D721Med (cell line): ENCODE measurements around the gene DHRS3.

Source experiments
- DNase-seq: peaks from one replicate; pipeline ENCODE4 v3.0.0; 2011; ENCODE audit warnings: low spot score; ENCODE audit not compliant: insufficient read length
- FAIRE-seq: peaks from 2 replicates; lab custom pipeline; 2011; peaks lifted over from hg19 to GRCh38; lab: Jason Lieb, UNC
- TF ChIP-seq, protein P1 (sequence below): IDR thresholded peaks from 2 replicates; pipeline ENCODE4 v1.5.1; 2012; ENCODE audit warnings: mild to moderate bottlenecking, control low read depth; ENCODE audit not compliant: insufficient read depth; ENCODE audit errors: missing control alignments

DHRS3 gene

DNA sequence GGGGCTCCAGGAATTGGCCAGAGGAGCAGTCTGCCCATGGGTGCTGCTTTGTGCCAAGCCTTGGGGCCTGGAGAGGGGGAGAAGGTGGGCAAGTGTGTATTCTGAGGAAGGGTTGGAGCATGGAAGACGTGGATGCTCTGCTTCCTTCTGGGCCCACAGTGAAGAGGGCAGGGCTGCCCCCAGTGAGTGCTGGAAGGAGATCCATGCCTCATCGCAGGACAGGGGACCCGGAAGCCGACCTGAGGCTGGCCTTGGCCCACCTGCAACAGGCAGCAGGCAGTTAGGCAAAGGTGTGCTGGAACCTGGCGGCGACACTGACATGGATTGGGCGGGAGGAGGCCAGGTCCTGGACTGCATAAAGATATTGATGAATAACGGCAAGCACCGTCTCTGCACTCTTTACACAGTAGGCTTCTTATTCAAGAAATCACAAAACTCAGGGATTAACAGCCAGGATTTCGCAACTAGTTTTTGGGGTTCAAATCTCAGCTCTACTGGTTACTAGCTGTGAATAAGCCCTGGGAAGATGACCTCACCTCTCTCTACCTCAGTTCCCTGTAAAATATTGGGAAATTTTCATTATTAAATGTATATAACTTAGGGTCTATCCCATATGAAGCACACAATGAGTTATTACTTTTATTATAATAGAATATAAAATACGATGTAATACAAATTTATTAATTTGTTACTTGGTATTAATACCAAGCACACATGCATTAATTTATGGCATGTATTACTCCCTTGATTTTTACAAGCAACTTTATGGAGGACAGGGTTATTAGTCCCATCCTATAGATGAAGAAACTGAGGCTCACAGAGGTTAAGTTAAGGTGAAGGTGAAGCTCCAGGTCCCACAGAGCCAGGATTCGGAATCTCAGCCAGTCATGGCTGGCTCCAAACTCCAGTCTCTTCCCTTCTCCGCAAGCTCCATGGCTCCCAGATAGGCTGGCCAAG, 62.3 kb downstream of the DHRS3 start:
- TF ChIP-seq, protein P1, sequence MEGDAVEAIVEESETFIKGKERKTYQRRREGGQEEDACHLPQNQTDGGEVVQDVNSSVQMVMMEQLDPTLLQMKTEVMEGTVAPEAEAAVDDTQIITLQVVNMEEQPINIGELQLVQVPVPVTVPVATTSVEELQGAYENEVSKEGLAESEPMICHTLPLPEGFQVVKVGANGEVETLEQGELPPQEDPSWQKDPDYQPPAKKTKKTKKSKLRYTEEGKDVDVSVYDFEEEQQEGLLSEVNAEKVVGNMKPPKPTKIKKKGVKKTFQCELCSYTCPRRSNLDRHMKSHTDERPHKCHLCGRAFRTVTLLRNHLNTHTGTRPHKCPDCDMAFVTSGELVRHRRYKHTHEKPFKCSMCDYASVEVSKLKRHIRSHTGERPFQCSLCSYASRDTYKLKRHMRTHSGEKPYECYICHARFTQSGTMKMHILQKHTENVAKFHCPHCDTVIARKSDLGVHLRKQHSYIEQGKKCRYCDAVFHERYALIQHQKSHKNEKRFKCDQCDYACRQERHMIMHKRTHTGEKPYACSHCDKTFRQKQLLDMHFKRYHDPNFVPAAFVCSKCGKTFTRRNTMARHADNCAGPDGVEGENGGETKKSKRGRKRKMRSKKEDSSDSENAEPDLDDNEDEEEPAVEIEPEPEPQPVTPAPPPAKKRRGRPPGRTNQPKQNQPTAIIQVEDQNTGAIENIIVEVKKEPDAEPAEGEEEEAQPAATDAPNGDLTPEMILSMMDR, result no peak
- DNase-seq (no peak), FAIRE-seq (no peak)

DNA sequence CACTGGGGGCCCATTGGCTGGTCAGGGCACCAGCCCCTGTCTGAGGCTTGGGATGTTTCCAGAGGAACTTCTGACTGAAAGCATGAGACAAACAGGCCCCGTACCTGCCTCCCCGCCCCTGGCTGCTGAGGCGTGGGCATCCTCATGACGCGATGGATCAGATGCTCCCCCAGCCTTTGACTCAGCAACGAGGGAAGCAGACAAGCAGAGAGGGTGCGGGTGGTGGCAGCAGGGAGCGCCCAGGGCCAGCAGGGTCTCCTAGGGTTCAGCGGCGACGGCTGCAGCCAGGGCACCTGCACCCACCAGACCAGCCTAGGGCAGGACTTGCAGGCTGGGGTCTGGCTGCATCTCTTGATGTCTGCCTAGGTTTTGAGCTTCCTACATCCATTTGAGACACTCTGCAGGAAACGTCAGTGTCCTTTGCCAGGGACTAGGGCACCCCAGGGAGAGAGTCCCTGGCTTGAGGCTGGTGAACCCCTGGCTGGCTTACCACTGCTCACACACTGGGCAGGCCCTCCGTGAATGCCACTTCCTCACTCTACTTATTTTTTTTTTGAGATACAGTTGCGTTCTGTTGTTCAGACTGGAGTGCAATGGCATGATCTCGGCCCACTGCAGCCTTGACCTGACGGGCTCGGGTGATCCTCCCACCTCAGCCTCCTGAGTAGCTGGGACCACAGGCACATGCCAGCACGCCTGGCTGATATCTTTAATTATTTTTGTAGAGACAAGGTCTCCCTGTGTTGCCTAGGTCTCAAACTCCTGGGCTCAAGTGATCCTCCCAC, 63.3 kb downstream of the DHRS3 start:
- DNase-seq (no peak), FAIRE-seq (no peak)
- TF ChIP-seq, protein P1, result no peak

DNA sequence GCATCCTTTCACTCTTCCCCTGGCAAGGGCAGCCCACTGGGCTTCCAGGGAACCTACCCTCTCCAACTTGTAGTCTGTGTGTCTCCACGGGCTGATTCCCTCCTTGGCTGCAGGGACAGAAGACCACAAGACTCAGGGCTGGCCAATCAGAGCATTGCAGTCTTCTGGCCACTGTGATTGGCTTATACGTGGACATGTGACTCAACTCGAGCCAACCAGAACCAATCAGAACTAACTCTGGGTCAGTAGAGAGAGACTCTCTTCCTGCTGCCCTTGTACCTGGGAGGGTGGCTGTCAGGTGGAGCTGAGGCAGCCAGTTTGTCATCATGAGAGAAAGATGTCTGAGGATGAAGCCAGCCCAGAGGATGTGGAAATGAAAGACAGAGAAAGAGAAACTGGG, 64.0 kb downstream of the DHRS3 start:
- DNase-seq, result no peak

DNA sequence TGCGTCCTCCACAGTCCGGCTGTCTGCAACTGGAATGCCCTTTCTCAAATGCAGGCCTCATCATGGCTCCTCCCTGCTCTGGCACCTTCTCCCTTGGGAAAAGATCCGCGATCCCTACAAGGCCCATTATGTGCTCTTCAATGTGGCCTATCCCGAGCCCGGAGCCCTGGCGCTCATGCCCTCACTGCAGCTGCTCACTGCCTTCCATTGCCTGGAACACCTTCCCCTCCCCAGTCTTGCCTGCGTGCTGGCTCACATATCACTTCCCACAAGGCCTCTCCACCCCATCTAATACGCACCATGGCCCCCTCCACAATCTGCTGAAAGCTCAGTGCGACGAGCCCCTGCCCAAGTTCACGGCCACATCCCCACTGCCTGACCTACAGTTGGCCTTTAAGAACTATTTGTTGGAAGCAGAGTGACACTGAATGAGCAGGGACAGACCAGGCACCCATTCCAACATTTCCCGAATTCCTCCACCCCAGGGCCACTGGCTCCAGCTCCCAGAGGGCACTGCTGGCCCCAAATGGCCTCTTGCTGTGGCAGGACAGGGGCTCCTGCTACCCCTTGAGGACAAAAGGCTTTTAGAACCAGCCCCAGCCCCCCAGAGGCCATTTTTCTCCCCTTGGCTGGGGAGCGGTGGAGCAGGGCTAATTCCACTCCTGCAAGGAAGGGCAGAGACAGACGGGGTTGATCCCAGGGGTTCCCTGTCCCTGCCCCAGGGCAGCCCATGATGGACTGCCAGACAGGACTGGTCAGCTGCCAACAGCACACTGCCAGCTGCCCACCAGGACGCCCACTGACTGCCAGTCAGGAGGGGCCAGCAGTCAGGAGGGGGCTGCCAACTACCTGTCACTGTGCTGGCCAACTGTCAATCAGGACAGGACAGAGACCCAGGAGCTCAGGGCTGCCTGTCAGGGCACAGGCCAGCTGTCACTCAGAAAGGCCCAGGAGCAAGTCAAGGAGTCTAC, 64.8 kb downstream of the DHRS3 start:
- no peak for FAIRE-seq
- DNase-seq, result no peak
- TF ChIP-seq, protein P1, result no peak

More for the DNA sequence above, 64.0 kb downstream of the DHRS3 start:
- no peak for FAIRE-seq
- TF ChIP-seq, protein P1, result no peak

DNA sequence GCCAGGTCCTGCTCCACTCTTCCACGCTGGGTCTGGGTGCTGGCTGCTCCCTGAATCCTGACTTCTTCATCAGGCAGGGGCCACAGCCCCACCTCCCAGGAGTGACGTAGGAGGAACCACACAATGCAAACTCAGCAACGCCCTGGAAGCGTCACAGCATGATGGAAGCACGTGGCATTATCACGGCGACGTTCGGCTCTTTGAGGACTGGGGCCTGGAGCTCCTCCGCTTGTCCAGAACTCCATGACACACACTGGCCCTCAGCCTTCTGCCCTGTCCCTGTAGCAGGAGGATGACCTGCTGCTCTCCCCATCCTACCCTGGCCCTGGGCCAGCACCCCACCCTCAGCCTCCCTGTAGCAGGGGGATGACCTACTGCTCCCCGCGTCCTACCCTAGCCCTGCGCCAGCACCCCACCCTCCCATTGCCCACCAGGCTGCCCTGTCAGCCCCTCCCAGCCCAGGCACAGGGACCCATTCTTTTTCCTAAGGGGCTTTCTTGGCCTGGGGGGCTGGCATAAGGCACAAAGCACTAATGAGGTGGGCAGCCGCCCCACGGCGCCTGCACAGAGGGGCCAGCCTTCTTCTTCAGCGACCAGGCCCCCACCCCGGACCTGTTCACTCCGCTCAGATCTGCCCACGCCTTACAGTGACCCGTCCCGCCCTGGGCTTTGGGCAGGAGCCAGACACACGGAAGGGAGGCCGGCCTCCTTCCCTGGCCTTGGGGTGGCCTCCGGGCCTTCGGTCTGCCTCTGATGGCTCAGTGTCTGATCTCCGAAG, 65.7 kb downstream of the DHRS3 start:
- FAIRE-seq (no peak), DNase-seq (no peak)
- TF ChIP-seq, protein P1, result no peak

DNA sequence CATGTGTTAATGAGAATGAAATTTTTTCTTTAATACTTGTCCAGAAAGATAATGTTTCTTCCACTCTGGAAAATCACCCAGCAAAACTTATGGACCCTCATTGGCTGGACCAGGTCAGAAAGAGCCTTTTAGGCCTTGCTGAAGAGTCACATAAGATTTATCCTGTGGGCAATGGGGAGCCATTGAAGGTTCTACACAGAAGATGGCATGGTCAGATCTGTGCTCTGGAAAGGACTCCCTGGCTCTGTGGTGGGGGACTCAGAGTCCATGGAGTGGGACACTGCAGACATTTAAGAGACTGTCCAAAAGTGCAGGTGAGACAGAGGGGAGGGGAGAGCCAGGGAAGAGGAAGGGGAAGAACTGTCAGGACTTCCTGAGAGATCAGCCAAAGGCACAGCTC, 66.4 kb downstream of the DHRS3 start:
- DNase-seq, result no peak
- no peak for FAIRE-seq
- TF ChIP-seq, protein P1, result no peak
